Testis (tissue), 3 donors: ENCODE results near the gene RALB. TPM values are rescaled to one million over a fixed set of nuclear protein-coding genes. Genes with fewer than 3 reads are reported as not detected.

Experiments
- DNase-seq: peaks from one replicate; pipeline ENCODE4 v3.0.0-alpha.2; 2019
- H3K27ac ChIP-seq, 2 donors: fragments of 200-600 bp; sonication (generic); one replicate each; pipeline ENCODE4 v1.5.1; 2019
- H3K27me3 ChIP-seq: fragments of 200-600 bp; sonication (generic); one replicate; pipeline ENCODE4 v1.5.1; 2019
- H3K36me3 ChIP-seq: fragments of 200-600 bp; sonication (generic); one replicate; pipeline ENCODE4 v1.5.1; 2017; ENCODE audit warnings: low read depth; ENCODE audit errors: missing control alignments
- H3K4me1 ChIP-seq: fragments of 200-600 bp; sonication (generic); one replicate; pipeline ENCODE4 v1.5.1; 2019
- H3K4me3 ChIP-seq, 2 donors: fragments of 200-600 bp; sonication (generic); one replicate each; pipeline ENCODE4 v1.5.1; 2017 to 2019
- H3K9me3 ChIP-seq: fragments of 200-600 bp; sonication (generic); one replicate; pipeline ENCODE4 v1.5.1; 2017
- POLR2A ChIP-seq: fragments of 450-650 bp; IDR thresholded peaks from one replicate; pipeline ENCODE4 v1.6.1; 2017; ENCODE audit warnings: antibody characterized with exemption, mild to moderate bottlenecking, moderate library complexity
- WGBS, 2 donors: methylation state at CpG; one replicate each; pipeline ENCODE4 v1.1.5; 2018; 5-methylcytosine and 5-hydroxymethylcytosine counted together
- intact Hi-C: fragments of 100-400 bp; cut with DNase I; formaldehyde crosslinking; loops from one replicate; pipeline ENCODE4 v1.15.1; 2023; ENCODE audit warnings: low total_unique reads
- polyA plus RNA-seq: library from polyadenylated mRNA; stranded (reverse); fragments of 350-450 nt; fragmentation: Illumina TruSeq; extraction: RNeasy Lipid Tissue Mini Kit (QIAGEN cat#74804); gene quantifications from one replicate; pipeline ENCODE4 v1.2.3, GENCODE V29; 2014; ENCODE audit warnings: low read depth, low replicate concordance; ENCODE audit not compliant: insufficient read depth
- total RNA-seq, 2 donors: library from RNA; depleted of rRNA; stranded (reverse); fragments of >200 nt; gene quantifications; one replicate each; pipeline ENCODE4 v1.2.3, GENCODE V29; 2016
- TF ChIP-seq, protein P1 (sequence below), 3 experiments: fragments of 450-650 bp in 2 of 3; fragments of 200-600 bp in 1 of 3; sonication (generic) in 1 of 3; IDR thresholded peaks; one replicate each; pipeline ENCODE4 v1.5.1; 2016 to 2019; ENCODE audit warnings: antibody characterized with exemption in 3 of 3, mild to moderate bottlenecking in 2 of 3, moderate library complexity in 1 of 3

Gene RALB
- total and polyA plus RNA-seq, 3 donors from 2014 or later, result 69.9 to 91.6 (median 88.7) TPM

DNA sequence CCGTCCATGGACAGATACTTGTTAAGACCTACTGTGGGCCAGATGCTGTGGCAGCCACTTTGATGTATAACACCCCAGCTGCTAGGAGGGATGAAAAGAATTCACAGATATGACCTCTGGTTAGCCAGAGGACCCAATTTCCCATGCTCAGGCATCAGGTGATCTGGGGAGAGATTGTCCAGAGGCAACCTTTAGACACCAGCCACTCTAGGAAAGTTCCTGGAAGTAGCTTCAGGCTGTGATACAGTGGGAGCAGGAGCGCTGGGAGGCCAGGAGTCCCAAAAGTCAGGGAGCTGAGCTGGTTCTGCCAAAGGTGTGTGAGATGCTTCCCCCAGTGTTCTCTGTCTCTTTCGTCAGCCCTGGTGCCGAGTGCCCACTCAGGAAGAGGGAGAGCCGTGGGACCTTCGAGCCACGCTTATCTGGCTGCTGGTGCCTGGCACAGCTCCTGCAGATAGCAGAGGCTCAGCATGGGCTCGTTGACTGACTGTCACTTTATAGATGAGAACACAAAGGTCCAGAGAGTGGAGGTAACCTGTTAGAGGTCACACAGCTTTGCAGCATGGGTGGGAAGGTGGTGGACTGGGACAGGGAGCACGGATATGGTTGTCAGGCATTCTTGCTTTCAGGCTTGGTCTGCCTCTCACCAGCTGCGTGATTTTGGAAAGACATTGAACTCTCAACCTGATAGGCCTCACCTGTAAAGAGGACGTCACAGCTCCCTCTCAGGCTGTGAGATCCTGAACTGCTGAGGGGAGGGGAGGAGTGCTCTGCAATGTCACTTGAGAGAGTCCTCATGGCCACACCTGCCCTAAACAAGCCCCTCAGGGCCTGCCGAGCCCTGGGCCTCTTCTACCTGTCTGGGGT lies 7.8 kb upstream of the RALB start:
- no peaks in the 10 kb centered on the region for H3K27me3 ChIP-seq
- no peaks in the 10 kb centered on the region for H3K9me3 ChIP-seq
- WGBS, 2 donors, result 58 to 78% methylated on average over 8 to 12 of the region's 12 CpGs
- TF ChIP-seq POLR2A, result no peak
- TF ChIP-seq, protein P1, sequence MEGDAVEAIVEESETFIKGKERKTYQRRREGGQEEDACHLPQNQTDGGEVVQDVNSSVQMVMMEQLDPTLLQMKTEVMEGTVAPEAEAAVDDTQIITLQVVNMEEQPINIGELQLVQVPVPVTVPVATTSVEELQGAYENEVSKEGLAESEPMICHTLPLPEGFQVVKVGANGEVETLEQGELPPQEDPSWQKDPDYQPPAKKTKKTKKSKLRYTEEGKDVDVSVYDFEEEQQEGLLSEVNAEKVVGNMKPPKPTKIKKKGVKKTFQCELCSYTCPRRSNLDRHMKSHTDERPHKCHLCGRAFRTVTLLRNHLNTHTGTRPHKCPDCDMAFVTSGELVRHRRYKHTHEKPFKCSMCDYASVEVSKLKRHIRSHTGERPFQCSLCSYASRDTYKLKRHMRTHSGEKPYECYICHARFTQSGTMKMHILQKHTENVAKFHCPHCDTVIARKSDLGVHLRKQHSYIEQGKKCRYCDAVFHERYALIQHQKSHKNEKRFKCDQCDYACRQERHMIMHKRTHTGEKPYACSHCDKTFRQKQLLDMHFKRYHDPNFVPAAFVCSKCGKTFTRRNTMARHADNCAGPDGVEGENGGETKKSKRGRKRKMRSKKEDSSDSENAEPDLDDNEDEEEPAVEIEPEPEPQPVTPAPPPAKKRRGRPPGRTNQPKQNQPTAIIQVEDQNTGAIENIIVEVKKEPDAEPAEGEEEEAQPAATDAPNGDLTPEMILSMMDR (IDR thresholded peaks at IDR 0.05), result no peak
- H3K27ac ChIP-seq, result no peak overlapping the region
- DNase-seq, result no peak
- peaks cover 7% of the 10 kb centered on the region for H3K4me1 ChIP-seq
- H3K4me3 ChIP-seq, result no peak overlapping the region
- H3K36me3 ChIP-seq, result no peaks in the 10 kb centered on the region
- intact Hi-C loops, result no loop called here

DNA sequence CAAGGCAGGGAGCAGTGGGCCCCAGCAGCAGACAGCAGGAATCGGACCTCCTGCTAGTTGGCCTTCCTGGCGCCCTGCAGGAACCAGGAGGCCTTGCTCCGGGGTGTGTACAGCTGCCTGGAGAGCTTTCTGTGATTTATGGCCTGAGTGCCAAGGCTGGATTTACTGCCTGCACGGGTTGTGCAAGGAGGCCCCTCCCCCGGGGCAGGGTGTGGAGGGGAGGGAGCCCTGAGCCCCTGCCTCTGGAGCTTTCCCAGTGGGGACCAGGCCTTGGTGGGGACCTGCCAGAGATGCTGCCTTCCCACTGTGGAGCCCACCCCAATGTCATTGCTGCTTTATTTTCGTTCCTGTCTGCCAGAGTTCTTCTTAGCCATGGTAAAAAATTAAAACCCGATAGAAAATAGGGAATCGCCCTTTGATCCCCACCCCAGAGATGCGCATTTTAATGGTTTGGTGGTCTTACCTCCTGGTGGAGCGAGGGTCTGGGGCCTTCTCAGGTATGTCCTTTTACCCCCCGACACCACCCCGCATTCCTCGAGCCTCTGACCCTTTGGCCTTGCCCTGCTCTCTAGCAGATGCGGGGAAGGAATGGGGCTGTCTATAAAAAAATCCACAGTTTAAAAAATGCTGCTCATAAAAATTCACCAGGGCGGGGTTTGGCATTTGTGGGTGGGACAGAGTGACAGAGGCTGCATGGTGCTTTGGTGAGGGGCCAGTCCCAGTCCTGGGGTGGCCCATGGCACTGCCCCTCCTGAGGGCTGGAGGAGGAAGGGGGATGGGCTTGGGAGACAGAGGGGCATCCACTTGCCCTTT lies 6.9 kb upstream of the RALB start:
- no peak for DNase-seq
- no peak for TF ChIP-seq POLR2A
- TF ChIP-seq, protein P1 (IDR thresholded peaks at IDR 0.05), result no peak
- WGBS, 2 donors, result 69 to 86% methylated on average over 11 to 15 of the region's 15 CpGs
- Histone ChIP-seq H3K27me3 (no peaks in the 10 kb centered on the region), H3K4me3 (no peak overlapping the region), H3K4me1 (peaks cover 6% of the 10 kb centered on the region), H3K9me3 (no peaks in the 10 kb centered on the region), H3K27ac (no peak overlapping the region), H3K36me3 (no peaks in the 10 kb centered on the region)
- intact Hi-C loops, result no loop called here

GRCh38 chr2:120246546-120247300 lies 5.9 kb upstream of the RALB start:
- TF ChIP-seq POLR2A, result no peak
- no peak overlapping the region for H3K4me3 ChIP-seq
- DNase-seq, result no peak
- 76 to 78% methylated on average over 17 to 20 of the region's 20 CpGs for WGBS, 2 donors
- H3K4me1 ChIP-seq, result peaks cover 10% of the 10 kb centered on the region
- no peaks in the 10 kb centered on the region for H3K9me3 ChIP-seq
- no peak overlapping the region for H3K27ac ChIP-seq
- H3K36me3 ChIP-seq, result no peaks in the 10 kb centered on the region
- no peaks in the 10 kb centered on the region for H3K27me3 ChIP-seq
- intact Hi-C loops, result no loop called here

DNA sequence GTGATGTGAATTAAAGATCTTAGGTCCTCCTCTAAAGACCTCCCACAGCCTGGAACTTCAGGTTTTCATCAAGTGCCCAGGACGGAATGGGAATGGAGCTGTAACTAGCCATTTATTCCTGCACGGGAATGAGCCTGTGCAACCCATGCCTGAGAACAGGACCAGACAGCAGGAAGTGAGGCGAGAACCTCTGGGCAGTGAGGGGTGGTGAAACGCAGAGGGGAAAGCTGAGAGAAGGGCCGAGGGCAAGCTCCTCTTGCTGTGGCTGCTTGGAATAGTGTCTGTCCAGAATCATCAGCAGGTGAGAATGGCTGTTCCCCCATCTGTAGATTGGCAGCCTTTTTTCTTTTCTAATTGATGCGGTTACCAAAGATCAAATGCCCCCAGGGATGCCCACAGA lies 4.8 kb upstream of the RALB start:
- Histone ChIP-seq H3K27ac (no peak overlapping the region), H3K4me1 (peaks cover 16% of the 10 kb centered on the region), H3K9me3 (no peaks in the 10 kb centered on the region), H3K36me3 (no peaks in the 10 kb centered on the region), H3K4me3 (no peak overlapping the region), H3K27me3 (no peaks in the 10 kb centered on the region)
- no peak for DNase-seq
- WGBS, 2 donors, result 80 to 90% methylated on average over 6 of the region's 6 CpGs
- intact Hi-C loops, result no loop called here
- TF ChIP-seq POLR2A, result no peak
- TF ChIP-seq, protein P1 (IDR thresholded peaks at IDR 0.05), result no peak

- peaks cover 24% of the 10 kb centered on the region for H3K4me1 ChIP-seq
- DNase-seq, result no peak
- no peaks in the 10 kb centered on the region for H3K27me3 ChIP-seq
- no peak overlapping the region for H3K27ac ChIP-seq
- H3K9me3 ChIP-seq, result no peaks in the 10 kb centered on the region
- no peak overlapping the region for H3K4me3 ChIP-seq
- 82 to 88% methylated on average over 4 of the region's 4 CpGs for WGBS, 2 donors
- intact Hi-C loops, result no loop called here
- H3K36me3 ChIP-seq, result no peaks in the 10 kb centered on the region
- TF ChIP-seq, protein P1 (IDR thresholded peaks at IDR 0.05), result no peak
- TF ChIP-seq POLR2A, result no peak
Measured at GRCh38 chr2:120250640-120251039, 2.0 kb upstream of the RALB start.
